H1 (cell line): ENCODE measurements around the gene BBS1. TPM values are rescaled to one million over a fixed set of nuclear protein-coding genes. Genes with fewer than 3 reads are reported as not detected.

Experiments used
- CEBPB ChIP-seq: IDR thresholded peaks from 2 replicates; pipeline ENCODE4 v1.6.1; 2012; ENCODE audit warnings: low read depth, low read length
- HDAC6 ChIP-seq: IDR thresholded peaks from one replicate; pipeline ENCODE4 v1.7.1; 2012; ENCODE audit warnings: low read depth, mild to moderate bottlenecking, inconsistent platforms, low read length, moderate library complexity
- KDM4A ChIP-seq: IDR thresholded peaks from one replicate; pipeline ENCODE4 v1.7.1; 2012; ENCODE audit warnings: low read depth, mild to moderate bottlenecking, moderate library complexity, low read length, inconsistent platforms; ENCODE audit not compliant: severe bottlenecking
- NRF1 ChIP-seq: IDR thresholded peaks from 2 replicates; pipeline ENCODE4 v1.6.1; 2011; ENCODE audit warnings: mild to moderate bottlenecking, low read depth, low read length, improper control_type of control experiment
- POLR2A ChIP-seq, 2 experiments: IDR thresholded peaks; 1 replicate in 1 of 2; 2 replicates in 1 of 2; pipeline ENCODE4 v1.6.1; 2011; ENCODE audit warnings: low read depth in 2 of 2, low read length in 2 of 2, mild to moderate bottlenecking in 2 of 2; ENCODE audit errors: control extremely low read depth in 1 of 2
- POU5F1 ChIP-seq: IDR thresholded peaks from 2 replicates; pipeline ENCODE4 v1.6.1; 2011; ENCODE audit warnings: low read depth, mild to moderate bottlenecking, low read length, moderate library complexity
- RFX5 ChIP-seq: IDR thresholded peaks from 2 replicates; pipeline ENCODE4 v1.6.1; 2011; ENCODE audit warnings: low read depth, low read length, improper control_type of control experiment, borderline replicate concordance
- SRF ChIP-seq: IDR thresholded peaks from 2 replicates; pipeline ENCODE4 v1.6.1; 2011; ENCODE audit warnings: mild to moderate bottlenecking, low read depth, low read length, moderate library complexity
- TCF12 ChIP-seq: IDR thresholded peaks from 2 replicates; pipeline ENCODE4 v1.6.1; 2011; ENCODE audit warnings: low read depth, mild to moderate bottlenecking, low read length
- polyA plus RNA-seq, 7 experiments: library from polyadenylated mRNA; depleted of rRNA in 3 of 7; stranded (reverse) in 5 of 7; unstranded in 2 of 7; fragments of >200 nt in 5 of 7; fragments of 200-250 nt in 2 of 7; gene quantifications; 1 replicate in 5 of 7; 2 replicates in 1 of 7; 4 replicates in 1 of 7; pipeline versions ENCODE4 v1.2.1 to v1.2.3, GENCODE V29; 2011 to 2013; ENCODE audit warnings: missing spikeins in 2 of 7, mixed read lengths in 2 of 7
- total RNA-seq: library from RNA; stranded (reverse); fragmentation: NEBNext Ultra II Directional; extraction: Animal tissue kit (Norgen Biotek cat#: 25700); gene quantifications from 2 replicates; pipeline ENCODE4 v1.2.1, GENCODE V29; 2021

The BBS1 gene
- total and polyA plus RNA-seq, 2 of the 8 experiments (the other 6 are each of a cell fraction or from before 2014, with no cell fraction given), result 19.1 to 19.5 TPM

DNA sequence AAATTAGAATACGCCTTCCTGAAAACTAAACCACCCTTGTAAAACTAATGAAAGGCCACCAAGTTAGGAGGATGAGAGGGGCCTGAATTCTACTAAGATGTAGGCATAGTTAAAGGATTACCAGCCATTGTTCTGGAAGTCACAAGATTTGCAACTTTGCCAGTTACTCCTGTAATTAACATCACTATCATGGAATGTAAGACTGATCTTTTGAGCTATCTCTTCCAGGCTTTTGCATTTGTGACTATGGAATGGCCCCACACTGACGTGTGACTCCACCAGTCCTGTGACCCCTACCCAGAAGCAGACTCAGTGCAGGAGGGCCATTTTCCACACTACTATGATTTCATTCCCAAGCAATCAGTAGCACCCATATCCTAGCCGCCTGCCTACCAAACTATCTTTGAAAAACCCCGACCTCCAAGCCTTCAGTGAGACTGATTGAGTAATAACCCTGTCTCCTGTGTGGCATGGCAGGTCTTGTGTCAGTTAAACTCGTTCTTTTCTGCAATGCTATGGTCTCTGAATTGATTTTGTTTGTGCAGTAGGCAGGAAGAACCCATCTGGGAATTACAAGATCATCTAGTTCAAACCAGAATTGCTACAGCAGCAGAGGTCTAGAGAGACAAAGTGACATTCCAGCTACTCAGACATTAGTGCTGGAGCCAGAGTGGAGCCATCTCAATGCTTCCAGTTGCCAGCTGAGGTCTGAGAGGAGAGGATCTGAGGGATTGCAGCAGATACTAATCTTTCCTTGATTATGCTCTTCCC, 59.8 kb downstream of the BBS1 start (continued):
- TF ChIP-seq TCF12 (no peak), RFX5 (no peak), POLR2A (IDR thresholded peaks at IDR 0.05; ENCODE audit: control extremely low read depth in 1 of 2, low read depth in 2 of 2, low read length in 2 of 2) (peak in 1 of 2 experiments; percentile 51; a peak in 2 of 3 replicates), SRF (no peak), KDM4A (peak; percentile 13), POU5F1 (no peak), HDAC6 (no peak), CEBPB (peak; percentile 49; the same call in 1 of the 2 replicates), NRF1 (no peak)
